Esophagus squamous epithelium (tissue), 4 donors: ENCODE data around the gene DEPDC5.

Experiments
- POLR2A ChIP-seq, 4 donors: fragments of 450-650 bp; IDR thresholded peaks; one replicate each; pipeline ENCODE4 v1.6.1; 2017; ENCODE audit warnings: antibody characterized with exemption in 4 of 4, mild to moderate bottlenecking in 4 of 4, moderate library complexity in 3 of 4
- TF ChIP-seq, protein P1 (sequence below), 6 experiments: fragments of 450-650 bp in 4 of 6; fragments of 200-600 bp in 2 of 6; sonication (generic) in 2 of 6; IDR thresholded peaks; one replicate each; pipeline ENCODE4 v1.5.1; 2016 to 2019; ENCODE audit warnings: antibody characterized with exemption in 6 of 6, mild to moderate bottlenecking in 4 of 6, moderate library complexity in 4 of 6

DNA sequence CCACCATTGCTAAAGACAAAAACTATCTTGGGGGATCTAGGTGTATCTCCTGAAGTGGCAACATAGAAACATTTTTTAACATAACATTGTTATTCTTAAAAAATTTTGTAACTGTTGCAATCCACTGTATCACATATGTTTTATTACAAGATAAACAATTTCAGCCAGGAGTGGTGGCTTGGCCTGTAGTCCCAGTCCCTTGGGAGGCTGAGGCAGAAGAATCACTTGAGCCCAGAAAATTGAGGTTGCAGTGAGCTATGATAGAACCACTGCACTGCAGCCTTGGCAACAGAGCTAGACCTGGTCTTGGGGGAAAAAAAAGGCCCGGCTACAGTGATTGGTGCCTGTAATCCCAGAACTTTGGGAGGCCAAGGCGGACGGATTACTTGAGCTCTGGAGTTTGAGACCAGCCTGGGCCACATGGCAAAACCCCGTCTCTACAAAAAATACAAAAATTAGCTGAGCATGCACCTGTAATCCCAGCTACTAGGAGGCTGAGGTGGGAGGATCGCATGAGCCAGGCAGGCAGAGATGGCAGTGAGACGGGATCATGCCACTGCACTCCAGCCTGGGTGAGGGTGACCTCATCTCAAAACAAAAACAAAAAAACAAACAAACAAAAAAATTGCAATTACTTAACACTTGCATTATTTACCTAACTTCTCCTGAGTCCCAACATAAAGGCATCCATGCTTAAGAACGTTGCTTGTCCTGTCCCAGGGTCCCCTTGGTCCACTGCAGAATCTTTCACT lies 1.5 kb upstream of the DEPDC5 start:
- TF ChIP-seq, protein P1, sequence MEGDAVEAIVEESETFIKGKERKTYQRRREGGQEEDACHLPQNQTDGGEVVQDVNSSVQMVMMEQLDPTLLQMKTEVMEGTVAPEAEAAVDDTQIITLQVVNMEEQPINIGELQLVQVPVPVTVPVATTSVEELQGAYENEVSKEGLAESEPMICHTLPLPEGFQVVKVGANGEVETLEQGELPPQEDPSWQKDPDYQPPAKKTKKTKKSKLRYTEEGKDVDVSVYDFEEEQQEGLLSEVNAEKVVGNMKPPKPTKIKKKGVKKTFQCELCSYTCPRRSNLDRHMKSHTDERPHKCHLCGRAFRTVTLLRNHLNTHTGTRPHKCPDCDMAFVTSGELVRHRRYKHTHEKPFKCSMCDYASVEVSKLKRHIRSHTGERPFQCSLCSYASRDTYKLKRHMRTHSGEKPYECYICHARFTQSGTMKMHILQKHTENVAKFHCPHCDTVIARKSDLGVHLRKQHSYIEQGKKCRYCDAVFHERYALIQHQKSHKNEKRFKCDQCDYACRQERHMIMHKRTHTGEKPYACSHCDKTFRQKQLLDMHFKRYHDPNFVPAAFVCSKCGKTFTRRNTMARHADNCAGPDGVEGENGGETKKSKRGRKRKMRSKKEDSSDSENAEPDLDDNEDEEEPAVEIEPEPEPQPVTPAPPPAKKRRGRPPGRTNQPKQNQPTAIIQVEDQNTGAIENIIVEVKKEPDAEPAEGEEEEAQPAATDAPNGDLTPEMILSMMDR (IDR thresholded peaks at IDR 0.05), result no peak
- no peak for TF ChIP-seq POLR2A (IDR thresholded peaks at IDR 0.05)
